Parathyroid adenoma (tissue), 2 donors: ENCODE data around the gene NKAIN2.

Source experiments
- H2AFZ ChIP-seq: fragments of 300-600 bp; sonication (generic); one replicate; pipeline ENCODE4 v1.7.0; 2017; ENCODE audit warnings: antibody characterized with exemption, mild to moderate bottlenecking
- H3K27ac ChIP-seq: fragments of 300-600 bp; sonication (generic); one replicate; pipeline ENCODE4 v1.7.0; 2017
- H3K27me3 ChIP-seq: fragments of 300-600 bp; sonication (generic); one replicate; pipeline ENCODE4 v1.7.0; 2017; ENCODE audit warnings: low read length; ENCODE audit not compliant: control insufficient read depth, insufficient read depth
- H3K36me3 ChIP-seq: fragments of 300-600 bp; sonication (generic); one replicate; pipeline ENCODE4 v1.7.0; 2017; ENCODE audit warnings: low read length; ENCODE audit not compliant: control insufficient read depth, insufficient read depth
- H3K4me1 ChIP-seq: fragments of 300-600 bp; sonication (generic); one replicate; pipeline ENCODE4 v1.7.0; 2017; ENCODE audit warnings: control low read depth
- H3K4me2 ChIP-seq: fragments of 300-600 bp; sonication (generic); one replicate; pipeline ENCODE4 v1.7.0; 2017; ENCODE audit warnings: low read length
- H3K4me3 ChIP-seq: fragments of 300-600 bp; sonication (generic); one replicate; pipeline ENCODE4 v1.7.0; 2017; ENCODE audit warnings: low read depth, low read length
- H3K79me2 ChIP-seq: fragments of 300-600 bp; sonication (generic); one replicate; pipeline ENCODE4 v1.7.0; 2017; ENCODE audit warnings: control low read depth
- H3K9ac ChIP-seq: fragments of 300-600 bp; sonication (generic); one replicate; pipeline ENCODE4 v1.7.0; 2017; ENCODE audit warnings: mild to moderate bottlenecking
- H3K9me3 ChIP-seq: fragments of 300-600 bp; sonication (generic); one replicate; pipeline ENCODE4 v1.7.0; 2017; ENCODE audit warnings: low read length; ENCODE audit not compliant: control insufficient read depth
- CTCF ChIP-seq: fragments of 300-600 bp; sonication (generic); IDR thresholded peaks from one replicate; pipeline ENCODE4 v1.7.0; 2017; ENCODE audit warnings: antibody characterized with exemption, mild to moderate bottlenecking
- donor health status: primary hyperparathyroidism.

NKAIN2 gene

GRCh38 chr6:124658053-124658452 is 854.4 kb downstream of the NKAIN2 start:
- H2AFZ ChIP-seq: no peak overlapping the region
- H3K36me3 ChIP-seq: no peaks in the 10 kb centered on the region
- H3K9me3 ChIP-seq: no peaks in the 10 kb centered on the region
- H3K4me1 ChIP-seq: peaks cover 8% of the 10 kb centered on the region
- no peak overlapping the region for H3K4me3 ChIP-seq
- H3K4me2 ChIP-seq: no peak overlapping the region
- no peak overlapping the region for H3K9ac ChIP-seq
- no peaks in the 10 kb centered on the region for H3K27me3 ChIP-seq
- no peak overlapping the region for H3K27ac ChIP-seq
- no peaks in the 10 kb centered on the region for H3K79me2 ChIP-seq
- TF ChIP-seq CTCF: no peak

DNA sequence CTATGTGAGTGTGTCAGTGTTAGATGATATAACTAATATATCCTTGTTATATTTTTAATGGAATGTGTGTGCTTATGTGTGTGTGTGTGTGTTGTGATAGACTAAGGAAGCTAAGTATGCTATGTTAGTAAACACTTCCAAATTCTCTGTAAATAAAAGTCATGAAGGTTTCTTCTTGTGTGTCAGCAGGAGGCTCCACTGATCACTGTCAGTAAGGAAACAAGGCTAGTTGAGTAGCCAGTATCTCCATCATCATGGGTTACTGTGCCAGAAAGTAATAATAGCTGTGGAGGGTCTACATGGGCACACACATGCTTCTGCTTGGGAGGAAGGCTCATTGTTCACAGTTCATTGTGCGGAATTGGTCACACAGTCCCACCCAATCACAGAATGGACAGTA is 855.8 kb downstream of the NKAIN2 start:
- Histone ChIP-seq H3K9ac (no peak overlapping the region), H3K4me3 (no peak overlapping the region), H2AFZ (no peak overlapping the region), H3K79me2 (no peaks in the 10 kb centered on the region), H3K27ac (no peak overlapping the region), H3K27me3 (no peaks in the 10 kb centered on the region), H3K4me1 (peaks cover 8% of the 10 kb centered on the region), H3K36me3 (no peaks in the 10 kb centered on the region), H3K4me2 (no peak overlapping the region), H3K9me3 (no peaks in the 10 kb centered on the region)
- TF ChIP-seq CTCF: no peak

DNA sequence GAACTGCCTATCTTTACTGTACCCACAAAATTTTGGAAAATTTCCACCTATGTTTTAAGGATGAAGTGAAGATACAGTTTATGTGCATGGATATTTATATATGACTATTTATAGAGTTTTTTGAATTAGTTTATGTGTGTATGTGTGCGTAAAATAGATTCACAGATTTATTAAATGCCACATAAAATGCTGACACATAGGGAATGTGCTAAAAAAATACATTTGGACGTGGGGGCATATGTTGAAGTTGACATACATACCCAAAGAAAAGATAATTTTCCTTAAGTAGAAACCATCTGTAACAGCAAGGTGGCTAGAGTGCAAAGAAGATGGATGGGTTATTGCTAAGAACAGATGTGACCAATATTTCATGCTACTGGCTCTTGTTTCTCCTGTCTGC is 856.5 kb downstream of the NKAIN2 start:
- no peaks in the 10 kb centered on the region for H3K79me2 ChIP-seq

GRCh38 chr6:124661097-124661661 is 857.5 kb downstream of the NKAIN2 start:
- Histone ChIP-seq H3K4me1 (peaks cover 8% of the 10 kb centered on the region), H3K9ac (no peak overlapping the region), H2AFZ (no peak overlapping the region), H3K4me2 (no peak overlapping the region), H3K36me3 (no peaks in the 10 kb centered on the region), H3K27me3 (no peaks in the 10 kb centered on the region), H3K27ac (no peak overlapping the region), H3K9me3 (no peaks in the 10 kb centered on the region), H3K79me2 (no peaks in the 10 kb centered on the region), H3K4me3 (no peak overlapping the region)
- no peak for TF ChIP-seq CTCF

More for the DNA sequence above, 856.5 kb downstream of the NKAIN2 start:
- Histone ChIP-seq H3K9me3 (no peaks in the 10 kb centered on the region), H3K4me3 (no peak overlapping the region), H3K4me1 (peaks cover 8% of the 10 kb centered on the region), H3K27me3 (no peaks in the 10 kb centered on the region), H3K27ac (no peak overlapping the region), H2AFZ (no peak overlapping the region), H3K9ac (no peak overlapping the region), H3K4me2 (no peak overlapping the region), H3K36me3 (no peaks in the 10 kb centered on the region)
- no peak for TF ChIP-seq CTCF

DNA sequence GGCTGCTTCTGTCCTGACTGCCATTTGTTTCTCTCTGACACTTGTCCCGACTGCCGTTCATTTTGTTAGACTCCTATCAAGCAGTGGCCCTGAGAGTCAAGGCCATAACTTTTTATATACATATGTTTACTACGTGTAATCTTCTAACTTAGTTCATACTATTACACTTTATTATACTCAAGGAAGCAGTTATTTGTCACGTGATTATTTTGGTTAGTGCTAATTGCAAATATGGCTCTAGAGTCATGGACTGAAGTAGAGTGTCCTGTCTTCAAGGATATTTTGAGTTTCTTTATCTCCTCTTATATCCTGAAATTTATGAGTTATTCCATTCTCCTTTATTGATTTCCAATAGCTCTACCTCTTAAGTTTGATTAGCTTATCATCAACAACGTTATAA is 864.4 kb downstream of the NKAIN2 start:
- TF ChIP-seq CTCF: no peak
- no peak overlapping the region for H3K4me3 ChIP-seq
- no peaks in the 10 kb centered on the region for H3K36me3 ChIP-seq
- H3K79me2 ChIP-seq: no peaks in the 10 kb centered on the region
- H3K4me2 ChIP-seq: no peak overlapping the region
- H3K27ac ChIP-seq: no peak overlapping the region
- H3K9me3 ChIP-seq: no peaks in the 10 kb centered on the region
- no peaks in the 10 kb centered on the region for H3K4me1 ChIP-seq
- no peak overlapping the region for H2AFZ ChIP-seq
- H3K27me3 ChIP-seq: no peaks in the 10 kb centered on the region
- no peak overlapping the region for H3K9ac ChIP-seq
